HG03060 (cell line): ENCODE results near the gene KIAA0232.
A peak's percentile ranks its signal among the peaks of the same experiment; 100 is the strongest.
"Not testable (repeated sequence)": the region's sequence is repeated elsewhere in the genome, so short reads cannot be mapped to it uniquely, and the experiment has no call there.

ENCODE experiments used
- ATAC-seq: cut with Tn5 transposase; IDR thresholded peaks from one replicate; pipeline ENCODE4 v1.9.1; 2021; ENCODE audit warnings: low read depth, moderate number of reproducible peaks; ENCODE audit not compliant: unreplicated experiment

Gene KIAA0232

DNA sequence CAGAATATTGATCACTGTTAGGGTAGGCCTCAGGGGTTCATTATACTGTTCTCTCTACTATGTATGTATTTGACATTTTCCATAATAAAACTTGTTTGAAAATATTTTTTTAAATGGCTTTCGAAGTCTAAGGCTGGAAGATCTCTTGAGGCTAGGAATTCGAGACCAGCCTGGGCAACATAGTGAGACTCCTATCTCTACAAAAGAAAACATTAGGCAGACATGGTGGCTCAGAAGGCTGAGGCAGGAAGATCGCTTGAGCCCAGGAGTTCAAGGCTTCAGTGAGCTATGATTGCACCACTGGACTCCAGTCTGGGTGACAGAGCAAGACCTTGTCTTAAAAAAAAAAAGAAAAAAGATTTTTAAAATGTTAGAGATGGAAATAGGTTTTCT is 111.6 kb downstream of the KIAA0232 start:
- no peak for ATAC-seq

DNA sequence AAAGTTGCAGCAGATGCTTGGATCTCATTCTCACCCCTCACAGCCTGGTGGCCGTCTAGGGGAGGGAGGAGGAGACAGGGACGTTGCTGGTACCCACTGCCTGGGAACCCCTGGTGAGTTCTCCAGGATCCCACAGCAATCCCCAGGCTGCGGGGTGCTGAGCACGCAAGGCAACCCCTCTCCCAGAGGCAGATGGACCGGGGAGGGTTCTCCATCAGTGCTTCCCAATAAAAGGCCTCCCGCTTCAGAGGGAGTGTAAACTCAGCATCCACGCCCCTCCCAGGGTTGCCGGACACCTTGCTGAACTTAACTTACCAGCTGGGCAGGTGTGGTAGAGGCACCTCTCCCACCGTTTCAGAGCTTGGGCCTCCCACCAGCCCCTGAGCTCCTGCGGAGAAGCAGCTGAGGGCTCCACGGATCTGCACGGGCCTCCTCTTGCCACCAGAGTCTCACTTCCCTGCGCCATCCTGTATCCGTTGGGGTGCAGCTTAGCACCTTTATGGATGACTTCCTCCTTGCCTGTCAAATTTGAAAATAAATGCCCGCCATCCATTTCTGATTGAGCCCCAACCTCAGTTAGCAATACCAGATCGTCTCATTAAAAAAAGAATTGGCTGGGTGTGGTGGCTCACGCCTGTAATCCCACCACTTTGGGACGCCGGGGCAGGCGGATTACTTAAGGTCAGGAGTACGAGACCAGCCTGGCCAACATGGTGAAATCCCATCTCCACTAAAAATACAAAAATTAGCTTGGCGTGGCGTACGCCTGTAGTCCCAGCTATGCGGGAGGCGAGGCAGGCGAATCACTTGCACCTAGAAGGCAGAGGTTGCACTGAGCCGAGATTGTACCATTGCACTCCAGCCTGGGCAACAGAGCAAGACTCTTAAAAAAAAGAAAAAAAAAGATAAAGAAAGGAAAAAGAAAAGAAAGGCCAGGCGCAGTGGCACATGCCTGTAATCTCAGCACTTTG is 112.3 kb downstream of the KIAA0232 start:
- no peak for ATAC-seq

DNA sequence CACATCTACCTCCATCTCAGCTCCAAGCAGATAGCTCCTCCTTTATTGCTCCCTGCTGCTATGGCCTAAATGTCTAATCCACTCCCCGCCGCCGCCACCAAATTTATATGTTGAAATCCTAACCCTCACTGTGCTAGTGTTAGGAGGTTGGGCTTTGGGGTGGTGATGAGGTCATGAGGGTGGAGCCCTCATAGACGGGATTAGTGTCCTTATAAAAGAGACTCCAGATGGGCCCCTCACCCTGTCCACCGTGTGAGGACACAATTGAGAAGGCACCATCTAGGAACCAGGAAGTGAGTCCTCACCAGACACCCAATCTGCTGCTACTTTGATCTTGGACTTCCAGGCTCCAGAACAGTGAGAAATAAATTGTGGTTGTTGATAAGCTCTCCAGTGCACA is 113.5 kb downstream of the KIAA0232 start:
- no peak for ATAC-seq

DNA sequence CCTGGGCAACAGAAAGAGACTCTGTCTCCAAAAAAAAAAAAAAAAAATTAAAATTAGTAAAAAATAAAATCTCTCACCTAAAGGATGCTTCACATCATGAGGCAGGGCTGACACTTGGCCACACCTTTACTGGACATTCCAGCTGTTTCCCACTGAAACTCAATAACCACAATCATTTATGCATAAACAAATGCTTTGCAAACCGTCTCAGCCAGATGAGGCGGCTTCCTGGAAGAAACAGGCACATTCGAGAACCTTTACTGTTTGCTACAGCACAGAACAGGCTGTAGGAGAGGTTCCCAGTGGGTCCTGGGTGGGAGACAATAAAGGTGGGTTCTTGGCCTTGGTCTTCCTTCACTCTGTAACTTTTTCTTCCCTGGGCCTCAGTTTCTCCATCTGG is 116.2 kb downstream of the KIAA0232 start:
- ATAC-seq, result no peak

DNA sequence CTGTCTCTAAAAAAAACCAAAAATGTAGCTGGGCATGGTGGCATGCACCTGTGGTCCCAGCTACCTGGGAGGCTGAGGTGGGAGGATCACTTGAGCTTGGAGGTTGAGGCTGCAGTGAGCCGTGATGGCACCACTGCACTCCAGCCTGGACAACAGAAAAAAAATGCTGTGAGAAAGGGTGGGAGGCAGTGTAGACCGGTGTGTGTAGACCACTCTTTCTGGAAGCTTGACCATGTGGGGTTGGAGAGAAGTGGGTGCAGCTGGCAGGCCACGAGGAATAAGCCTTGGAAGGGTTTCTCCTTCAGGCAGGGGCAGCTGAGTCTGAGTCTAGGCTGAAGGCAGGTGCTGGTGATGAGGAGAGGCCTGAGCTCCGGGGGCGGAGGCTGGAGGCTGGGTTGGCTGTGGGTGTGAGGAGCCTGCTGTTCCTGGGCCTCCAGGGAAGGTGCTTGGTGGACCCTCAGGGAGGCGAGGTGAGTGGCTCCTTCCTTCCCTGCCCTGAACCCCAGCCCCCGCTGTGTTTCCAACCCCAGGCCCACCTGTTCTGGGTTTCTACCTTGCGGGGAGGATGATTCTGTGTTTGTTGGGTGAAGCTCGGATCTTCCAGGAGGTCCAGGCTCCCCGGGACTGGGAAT is 117.8 kb downstream of the KIAA0232 start:
- no peak for ATAC-seq

DNA sequence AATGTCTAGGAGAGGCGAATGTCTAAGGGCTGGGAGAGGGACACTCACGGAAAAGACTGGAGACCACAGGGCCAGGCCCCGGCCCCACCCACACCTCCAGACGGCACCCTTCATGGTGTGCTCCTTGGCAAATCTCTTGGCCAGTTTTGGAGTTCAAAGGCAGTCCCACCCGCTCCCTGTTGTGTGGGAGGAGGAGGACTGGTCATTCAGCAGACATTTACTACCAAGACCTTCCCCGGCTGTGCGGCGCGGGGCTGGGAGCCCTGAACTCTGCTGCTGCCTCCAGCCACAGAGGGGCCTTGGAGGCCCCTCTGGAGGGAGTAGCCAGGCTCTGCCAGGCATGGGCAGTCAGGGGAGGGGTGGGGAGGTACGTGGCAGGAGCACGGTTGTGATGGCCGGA is 118.4 kb downstream of the KIAA0232 start:
- ATAC-seq, result no peak

DNA sequence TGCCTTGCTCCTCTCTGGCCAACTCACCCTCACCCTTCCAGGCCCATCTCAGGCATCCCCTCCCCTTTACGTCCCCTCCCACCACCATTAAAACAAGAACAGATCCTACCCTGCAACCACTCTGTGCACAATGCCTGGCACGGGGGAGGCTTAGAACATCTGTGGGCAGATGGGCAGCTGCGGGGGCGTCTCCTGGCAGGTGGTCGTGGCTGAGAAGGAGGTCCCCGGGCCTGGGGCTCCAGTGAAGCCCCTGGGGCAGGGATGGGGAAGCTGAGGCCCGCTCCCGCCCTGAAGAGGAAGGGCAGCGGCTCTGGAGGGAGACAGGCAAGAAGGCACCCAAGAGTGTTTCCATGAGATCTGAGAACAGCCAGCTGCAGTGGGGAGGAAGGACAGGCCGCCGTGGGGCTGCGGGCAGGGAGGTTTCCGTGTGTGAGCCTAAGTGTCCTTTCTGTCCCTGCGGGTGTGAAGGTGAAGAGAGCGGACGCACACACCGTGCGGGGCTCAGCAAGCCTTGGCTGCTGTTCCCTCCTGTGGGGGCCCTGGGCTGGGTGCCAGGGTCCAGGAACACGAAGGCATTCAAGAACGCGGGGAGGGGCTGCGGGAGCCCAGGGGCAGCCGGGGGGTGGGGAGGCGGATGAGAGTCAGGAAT is 119.3 kb downstream of the KIAA0232 start:
- ATAC-seq, result no peak

DNA sequence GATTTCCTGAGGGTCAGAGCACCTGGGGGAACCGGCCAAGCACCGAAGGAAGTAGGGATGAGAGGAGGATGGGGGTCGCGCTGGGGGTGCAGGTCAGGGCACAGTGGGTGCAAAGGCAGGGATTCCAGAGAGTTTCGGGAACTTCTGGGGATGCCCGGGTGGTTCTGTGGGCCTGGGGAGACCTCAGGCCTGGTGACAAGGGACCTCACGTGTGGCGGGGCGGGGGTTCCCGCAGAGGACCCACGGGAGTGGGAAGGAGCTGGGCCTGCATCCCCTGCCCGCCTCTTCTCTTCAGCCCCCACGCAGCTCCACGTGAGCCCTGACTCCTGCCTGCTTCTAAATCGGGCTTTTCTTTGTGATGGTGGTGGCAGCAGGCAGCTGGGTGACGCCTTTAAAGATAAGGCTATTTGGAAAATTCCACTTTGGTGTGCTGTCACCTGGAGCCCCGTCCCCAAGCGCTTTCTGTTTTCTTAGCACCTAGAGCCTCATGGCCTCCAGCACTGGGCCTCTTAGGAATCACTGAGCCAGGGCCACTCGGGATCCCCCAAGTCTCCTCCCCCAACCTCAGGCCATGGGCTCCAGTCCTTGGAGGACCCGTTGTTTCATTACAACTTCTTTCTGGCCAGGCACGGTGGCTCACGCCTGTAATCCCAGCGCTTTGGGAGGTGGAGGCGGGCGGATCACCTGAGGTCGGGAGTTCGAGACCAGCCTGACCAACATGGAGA is 120.0 kb downstream of the KIAA0232 start:
- ATAC-seq, result no peak

DNA sequence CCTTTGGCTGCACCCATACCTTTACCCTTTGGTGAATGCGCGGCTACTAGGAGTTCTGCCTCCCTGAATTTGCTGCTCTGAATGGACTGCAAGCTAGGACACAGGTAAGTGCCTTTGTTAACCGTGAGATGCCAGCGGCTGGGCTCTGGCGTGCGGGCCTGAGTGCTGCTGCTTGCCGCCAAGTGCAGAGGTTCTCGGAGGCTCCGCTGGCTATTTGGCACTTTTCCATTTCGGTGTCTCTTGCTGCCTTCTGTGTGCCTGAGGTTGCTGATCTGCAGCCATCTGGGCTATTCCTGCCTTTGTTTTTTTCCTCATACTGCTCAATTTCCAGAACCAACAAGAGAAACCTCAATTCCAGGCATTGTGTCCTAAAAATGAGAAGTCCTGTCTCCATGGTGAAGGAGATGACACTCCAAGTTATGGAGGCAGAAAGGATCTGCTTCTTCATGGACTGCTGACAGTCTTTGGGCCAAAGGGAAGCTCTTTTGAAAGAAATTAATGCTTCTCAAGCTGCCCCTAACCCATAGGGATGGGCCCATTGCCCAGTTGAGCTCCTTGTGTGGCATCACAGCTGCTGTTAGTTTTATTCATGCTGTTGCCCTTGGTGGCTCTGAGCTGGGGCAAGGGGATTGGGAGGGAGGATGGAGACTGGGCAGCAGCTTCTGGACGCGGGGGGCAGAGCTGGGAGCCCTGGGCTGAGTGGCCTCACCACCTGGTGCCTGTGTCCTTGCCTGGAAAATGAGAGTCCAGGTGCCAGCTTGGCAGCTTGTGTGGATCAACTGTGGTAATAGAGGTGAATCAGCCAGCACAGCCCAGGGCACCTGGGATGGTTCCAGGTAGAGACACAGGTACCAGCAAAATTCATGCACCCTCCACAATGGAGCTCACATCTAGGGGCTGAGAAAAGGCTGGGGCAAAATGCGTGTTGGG is 123.3 kb downstream of the KIAA0232 start:
- no peak for ATAC-seq

DNA sequence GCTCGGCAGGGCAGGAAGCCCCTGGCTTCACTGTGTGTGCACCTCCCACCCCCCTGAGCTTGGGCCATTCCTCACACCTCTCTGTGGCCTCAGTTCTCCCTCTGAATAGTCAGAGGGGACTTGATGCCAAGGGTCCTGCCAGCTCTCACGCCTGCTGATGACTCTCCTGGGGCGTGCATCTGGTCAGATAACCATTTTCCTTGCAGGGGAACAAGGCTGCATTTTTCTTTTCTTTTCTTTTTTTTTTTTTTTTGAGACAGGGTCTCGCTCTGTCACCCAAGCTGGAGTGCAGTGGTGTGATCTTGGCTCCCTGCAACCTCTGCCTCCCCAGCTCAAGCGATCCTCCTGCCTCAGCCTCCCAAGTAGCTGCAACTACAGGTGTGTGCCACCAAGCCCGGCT is 124.0 kb downstream of the KIAA0232 start:
- not testable (repeated sequence) for ATAC-seq

DNA sequence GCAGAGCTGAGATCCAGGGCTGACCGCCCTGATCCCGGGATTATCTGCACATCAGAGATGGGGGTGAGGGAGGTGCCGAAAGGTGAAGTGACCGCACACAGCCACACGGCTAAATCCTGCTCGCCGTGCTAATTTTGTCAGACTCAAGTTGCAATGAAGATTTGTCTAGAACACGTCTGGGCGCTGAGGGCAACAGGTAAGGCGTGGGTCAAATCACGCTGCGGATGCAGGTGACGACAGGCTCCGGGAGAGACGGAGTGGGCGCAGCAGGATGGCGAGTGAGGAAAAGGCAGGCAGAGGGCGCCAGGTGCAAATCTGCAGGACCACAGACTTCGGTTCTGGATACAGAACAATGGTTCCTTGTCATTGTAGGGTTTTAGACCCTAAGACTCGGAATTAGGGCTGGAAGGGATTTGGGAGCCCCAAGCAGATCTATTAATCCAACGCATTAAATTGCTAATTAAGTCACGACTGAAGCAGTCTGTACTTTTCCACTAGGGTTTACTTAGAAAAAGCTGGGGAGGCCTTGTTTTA is 125.2 kb downstream of the KIAA0232 start:
- no peak for ATAC-seq

DNA sequence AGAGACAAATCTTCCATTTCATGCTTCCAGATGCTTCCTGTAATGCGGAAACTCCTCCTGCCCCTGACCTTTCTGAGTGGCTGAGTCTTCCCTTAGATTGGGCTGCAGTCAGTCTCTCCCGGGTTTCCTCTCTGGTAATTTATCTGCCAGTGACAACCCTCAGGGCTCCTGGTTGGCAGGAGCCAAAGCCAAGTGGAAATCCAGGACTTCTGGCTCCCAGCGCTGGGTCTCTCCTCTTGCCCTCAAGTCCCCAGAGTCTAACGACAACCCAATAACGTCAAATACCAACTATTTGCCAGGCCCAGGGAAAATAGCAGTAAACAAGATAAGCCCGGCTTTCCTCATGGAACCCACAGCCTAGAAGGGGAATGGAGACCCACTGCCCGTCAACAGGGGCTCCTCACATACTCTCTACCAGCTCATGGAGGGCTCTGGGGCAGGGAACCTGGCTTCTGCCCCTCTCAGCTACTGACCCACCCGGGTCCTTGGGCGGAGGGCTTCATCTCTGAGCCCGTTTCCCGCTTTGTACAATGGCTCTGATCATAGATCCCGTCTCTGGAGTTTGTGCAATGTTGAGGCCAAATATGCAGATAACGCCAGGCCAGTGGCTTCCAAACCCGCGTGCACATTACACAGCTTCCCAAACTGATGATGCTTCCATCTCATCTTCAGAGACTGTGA is 126.0 kb downstream of the KIAA0232 start:
- no peak for ATAC-seq

DNA sequence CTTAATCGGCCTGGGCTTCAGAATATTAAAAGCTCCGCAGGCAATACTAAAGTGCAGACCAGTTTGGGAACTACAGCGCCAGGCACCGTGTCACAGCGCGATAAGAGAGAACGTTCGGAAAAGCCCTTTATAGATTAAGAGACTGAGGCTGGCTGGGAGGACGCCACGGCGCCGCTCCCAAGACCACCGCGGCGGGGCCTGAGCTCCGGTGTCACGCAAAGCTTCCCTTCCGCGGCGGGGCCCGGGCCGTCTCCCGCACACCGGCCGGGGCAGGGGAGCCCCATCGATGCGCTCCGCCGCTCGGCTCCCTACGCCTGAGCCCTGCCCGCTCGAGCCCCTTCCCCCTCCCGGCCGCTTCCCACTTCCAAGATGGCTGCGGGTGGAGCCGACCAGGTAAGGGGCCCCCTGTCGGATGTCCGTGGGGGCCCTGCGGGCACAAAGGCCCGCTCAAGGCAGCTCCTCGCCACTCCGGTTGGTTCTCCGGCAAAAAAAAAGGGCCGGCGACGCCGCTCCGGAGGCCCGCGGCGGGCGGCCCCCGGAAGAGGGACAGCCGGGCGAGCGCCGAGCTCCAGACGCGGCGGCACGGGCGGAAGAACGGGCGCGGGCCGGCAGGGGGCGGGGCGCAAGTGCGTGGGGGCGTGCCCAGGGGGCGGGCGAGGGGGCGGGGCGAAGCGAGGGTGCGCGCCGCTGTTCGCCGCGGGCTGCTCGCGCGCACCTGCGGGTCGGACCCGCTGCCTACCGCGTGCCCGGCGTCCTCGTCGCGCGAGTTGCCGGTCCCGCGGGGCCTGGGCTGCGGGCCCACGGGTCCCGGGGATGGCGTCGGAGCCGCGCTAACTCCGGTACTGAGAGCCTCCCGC is 126.8 kb downstream of the KIAA0232 start, which contains the start of gene TBC1D14:
Gene TBC1D14, plus strand, starts transcription at position 714 of the 857 bp plus-strand sequence. CDS start 13,564 bp downstream, outside the sequence.
- peak; percentile 38 for ATAC-seq

DNA sequence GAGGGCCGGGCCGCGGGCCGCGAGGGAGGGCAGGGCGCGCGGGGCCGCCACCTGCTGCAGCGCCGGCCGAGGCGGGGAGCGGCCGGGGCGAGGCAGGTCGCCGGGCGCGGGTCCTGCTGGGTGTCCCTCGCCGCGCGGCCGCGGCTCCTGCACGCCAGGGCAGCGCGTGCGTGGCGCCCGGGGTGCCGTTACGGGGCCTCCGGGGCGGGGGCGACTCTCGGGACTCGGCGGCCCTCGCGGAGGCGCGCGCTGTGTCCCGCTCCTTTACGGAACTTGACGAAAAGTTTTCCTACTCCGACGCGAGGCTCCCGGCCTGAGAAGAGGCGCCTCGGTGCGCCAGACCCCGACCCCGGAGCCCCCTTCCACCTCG is 127.4 kb downstream of the KIAA0232 start:
- ATAC-seq, result no peak

DNA sequence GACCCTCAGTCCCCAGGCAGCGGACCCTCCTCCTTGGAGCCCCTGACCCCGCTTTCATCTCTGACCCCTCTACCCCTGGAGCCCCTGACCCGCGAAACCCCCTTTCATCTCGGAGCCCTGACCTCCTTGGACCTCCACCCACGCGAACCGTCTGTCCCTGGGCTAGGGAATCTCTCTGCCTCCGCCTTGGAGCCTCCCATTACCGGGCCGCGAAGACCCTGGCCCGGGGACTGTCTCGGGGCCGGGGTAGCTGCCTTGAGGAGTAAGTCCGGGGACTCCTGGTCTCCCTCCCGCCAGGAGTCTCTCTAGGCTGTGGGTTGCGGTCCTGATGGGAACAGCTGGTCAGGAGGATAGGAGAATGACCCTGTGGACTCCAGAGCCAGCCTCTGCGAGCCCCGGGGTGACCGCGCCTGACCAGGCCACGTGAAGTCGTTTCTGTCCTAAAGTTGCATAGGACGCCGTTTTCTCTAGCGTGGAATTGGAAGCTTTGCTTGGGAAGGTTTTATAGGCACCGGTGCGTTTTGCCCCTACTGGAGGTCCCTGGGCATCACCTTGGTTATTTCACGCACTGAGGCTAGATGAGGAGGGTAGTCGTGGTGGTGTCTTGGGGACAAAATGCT is 127.9 kb downstream of the KIAA0232 start:
- no peak for ATAC-seq

DNA sequence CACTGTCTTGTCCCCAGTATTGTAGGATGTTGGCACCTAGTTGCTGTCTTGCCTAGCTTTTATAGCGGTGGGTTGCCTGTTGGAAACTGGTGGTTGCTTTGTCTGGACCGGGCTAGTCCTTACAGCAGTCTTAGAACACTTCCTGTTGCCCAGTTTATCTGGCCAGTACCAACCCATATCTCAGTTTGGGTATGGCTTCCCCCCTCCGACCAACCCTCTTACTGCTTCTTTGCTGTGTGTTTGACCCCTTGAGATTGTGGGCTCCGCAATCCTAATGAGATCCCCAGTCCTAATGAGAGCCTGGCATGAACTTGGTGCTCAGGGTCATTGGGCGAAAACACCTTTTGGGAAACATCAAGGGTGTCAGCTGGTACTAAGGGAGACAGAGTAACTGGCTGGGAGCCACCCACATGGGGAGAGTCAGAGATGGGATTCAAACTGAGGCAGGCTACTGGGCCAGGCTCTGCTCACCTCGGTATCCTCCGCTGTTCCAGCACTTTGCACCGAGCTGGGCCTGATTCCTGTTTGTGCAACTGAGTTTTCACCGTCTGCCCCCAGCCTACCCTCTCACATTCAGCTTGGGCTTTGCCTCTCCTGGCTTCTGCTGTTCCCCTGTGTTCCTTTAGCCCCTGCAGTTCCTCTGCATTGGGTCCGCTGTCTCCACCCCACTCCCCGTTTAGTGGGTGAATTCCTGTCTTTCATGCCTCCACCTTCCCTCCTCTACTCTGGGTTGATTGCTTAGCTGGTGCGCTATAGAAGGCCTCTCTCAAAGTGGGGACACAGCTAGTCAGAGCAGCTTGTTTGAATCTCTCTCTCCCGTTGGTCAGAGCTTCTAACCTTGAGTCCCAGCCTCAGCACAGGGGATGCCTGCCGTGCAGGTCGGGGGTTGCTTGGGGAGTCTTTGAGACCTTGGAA is 128.7 kb downstream of the KIAA0232 start:
- no peak for ATAC-seq
